AG09309 (cell line): ENCODE measurements around the gene PRICKLE3.
"Not testable (repeated sequence)": the region's sequence is repeated elsewhere in the genome, so short reads cannot be mapped to it uniquely, and the experiment has no call there.

Experiments used
- DNase-seq: peaks from one replicate; pipeline ENCODE4 v3.0.0-alpha.2; 2010; ENCODE audit warnings: low read depth
- H3K4me3 ChIP-seq: 2 replicates; pipeline ENCODE4 v1.5.1; 2011; ENCODE audit warnings: mild to moderate bottlenecking, low read depth, low read length, moderate library complexity; ENCODE audit not compliant: control insufficient read depth
- TF ChIP-seq, protein P1 (sequence below): IDR thresholded peaks from 2 replicates; pipeline ENCODE4 v1.5.1; 2011; ENCODE audit warnings: mild to moderate bottlenecking, low read depth, low read length, inconsistent platforms; ENCODE audit not compliant: insufficient read depth, control insufficient read depth; ENCODE audit errors: missing control alignments

PRICKLE3 gene

DNA sequence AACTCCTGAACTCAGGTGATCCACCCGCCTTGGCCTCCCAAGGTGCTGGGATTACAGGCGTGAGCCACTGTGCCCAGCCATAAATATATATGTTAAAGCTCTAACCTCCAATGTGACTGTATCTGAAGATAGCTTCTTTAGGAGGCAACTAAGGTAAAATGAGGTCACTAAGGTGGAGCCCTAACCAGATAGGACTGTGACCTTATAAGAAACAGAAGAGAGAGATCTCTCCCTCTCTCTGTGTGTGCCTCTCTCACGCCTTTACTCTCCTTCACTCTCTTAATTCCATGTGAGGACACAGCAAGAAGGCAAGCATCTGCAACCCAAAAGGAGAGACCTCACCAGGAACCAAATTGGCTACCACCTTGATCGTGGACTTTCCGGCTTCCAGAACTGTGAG is 24.5 kb downstream of the PRICKLE3 start:
- H3K4me3 ChIP-seq: no peak overlapping the region
- TF ChIP-seq, protein P1, sequence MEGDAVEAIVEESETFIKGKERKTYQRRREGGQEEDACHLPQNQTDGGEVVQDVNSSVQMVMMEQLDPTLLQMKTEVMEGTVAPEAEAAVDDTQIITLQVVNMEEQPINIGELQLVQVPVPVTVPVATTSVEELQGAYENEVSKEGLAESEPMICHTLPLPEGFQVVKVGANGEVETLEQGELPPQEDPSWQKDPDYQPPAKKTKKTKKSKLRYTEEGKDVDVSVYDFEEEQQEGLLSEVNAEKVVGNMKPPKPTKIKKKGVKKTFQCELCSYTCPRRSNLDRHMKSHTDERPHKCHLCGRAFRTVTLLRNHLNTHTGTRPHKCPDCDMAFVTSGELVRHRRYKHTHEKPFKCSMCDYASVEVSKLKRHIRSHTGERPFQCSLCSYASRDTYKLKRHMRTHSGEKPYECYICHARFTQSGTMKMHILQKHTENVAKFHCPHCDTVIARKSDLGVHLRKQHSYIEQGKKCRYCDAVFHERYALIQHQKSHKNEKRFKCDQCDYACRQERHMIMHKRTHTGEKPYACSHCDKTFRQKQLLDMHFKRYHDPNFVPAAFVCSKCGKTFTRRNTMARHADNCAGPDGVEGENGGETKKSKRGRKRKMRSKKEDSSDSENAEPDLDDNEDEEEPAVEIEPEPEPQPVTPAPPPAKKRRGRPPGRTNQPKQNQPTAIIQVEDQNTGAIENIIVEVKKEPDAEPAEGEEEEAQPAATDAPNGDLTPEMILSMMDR: no peak
- no peak for DNase-seq

DNA sequence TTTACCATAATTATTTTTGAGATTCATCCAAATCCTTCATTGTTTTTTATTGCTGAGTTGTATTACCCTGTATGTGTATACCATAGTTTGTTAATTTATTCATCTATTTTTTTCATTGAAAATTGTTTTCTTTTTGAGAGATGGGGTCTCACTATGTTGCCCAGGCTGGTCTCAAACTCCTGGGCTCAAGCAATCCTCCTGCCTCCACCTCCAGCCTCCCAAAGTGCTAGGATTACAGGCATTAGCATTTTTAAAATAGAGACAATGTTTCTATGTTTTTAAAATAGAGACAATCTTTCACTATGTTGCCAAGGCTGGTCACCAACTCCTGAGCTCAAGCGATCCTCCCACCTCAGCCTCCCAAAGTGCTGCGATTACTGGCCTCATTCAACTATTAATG is 25.3 kb downstream of the PRICKLE3 start:
- DNase-seq: no peak
- no peak overlapping the region for H3K4me3 ChIP-seq
- TF ChIP-seq, protein P1: no peak

DNA sequence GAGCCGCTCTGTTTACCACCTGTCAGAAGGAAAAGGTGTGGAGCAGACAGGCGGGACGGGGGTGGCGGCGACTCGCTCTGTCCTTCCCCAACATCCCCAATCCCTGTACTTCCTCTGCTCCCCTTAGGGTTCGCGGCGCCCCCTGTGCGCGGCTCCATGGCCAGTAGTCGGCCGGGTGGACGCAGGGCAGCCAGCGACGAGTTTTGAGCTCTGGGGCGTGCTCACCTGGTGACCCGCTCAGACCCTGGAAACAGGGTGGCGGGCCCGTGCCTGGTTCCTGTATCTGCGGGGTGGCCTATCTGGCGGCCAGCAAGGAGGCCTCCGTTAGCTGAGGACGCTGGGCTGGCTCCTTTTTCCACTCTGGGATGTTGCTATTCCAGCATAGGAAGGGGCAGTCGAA is 29.0 kb downstream of the PRICKLE3 start:
- TF ChIP-seq, protein P1: no peak
- DNase-seq: no peak
- H3K4me3 ChIP-seq: no peak overlapping the region

DNA sequence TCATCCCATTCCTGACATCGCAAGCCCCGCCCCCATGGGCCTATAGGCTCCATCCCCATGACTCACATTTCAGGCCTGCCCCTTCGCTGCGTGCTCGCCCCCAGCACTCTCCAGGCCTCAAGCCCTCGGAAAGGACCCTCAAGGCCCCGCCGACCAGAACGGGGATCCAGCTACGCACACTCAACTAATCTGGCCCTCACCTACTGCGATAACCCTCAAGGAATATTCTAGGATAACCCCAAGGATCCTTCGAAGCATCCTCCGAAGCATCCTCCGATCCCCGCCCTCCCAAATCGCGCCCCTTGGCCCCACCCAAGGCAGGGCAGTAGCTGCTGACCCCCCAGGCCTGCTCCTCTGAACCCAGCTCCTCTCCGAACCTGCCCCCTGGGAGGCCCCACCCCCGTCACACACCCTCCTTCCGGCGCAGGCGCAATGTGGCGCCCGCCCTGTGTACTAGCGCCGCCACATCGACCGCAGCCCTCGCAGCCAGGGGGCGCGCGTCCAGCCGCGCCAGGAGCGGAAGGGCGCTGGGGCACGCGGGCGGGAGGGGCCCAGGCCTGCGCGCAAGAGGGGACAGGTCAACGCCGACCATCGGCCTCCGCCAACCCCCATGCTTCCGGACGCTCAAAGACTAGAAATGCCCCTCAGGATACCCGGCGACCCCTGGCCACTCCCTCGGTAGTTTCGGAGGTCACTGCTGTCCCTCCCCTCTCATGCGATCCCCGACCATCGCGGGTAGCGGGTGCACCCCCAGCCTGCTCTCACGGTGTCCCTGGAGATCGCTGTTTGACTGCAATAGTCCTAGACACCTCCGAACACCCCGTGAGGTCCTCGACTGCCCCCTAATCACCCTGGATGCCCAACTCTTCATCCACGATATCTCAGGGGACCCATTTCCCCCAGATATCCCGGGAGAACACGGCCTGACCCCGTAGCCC is 30.0 kb downstream of the PRICKLE3 start:
- TF ChIP-seq, protein P1: peak; percentile 54
- DNase-seq: no peak
- H3K4me3 ChIP-seq: peak overlapping the region; percentile 47

DNA sequence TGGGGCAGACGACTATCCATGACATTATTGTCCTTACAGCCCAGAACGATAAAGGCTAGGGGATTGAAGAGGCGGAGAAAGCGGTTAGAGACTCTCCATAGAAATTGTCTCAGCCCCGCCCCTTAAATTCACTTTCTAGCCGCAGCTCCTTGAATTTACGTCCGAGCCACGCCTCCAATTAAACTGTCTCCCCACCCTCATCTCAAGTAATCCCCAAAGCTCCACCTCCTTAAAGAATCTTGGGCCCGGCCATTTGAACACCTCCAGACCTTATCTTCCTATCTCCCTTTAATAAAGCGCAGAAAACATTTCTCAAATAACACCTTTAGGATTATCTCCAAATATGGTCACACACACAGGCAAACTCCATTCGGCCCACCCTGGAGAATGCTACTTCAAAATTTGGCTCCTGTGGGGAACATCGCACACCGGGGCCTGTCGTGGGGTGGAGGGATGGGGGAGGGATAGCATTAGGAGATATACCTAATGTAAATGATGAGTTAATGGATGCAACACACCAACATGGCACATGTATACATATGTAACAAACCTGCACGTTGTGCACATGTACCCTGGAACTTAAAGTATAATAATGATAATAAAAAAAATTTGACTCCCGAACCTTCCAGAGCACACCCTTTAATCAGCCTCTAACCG is 30.8 kb downstream of the PRICKLE3 start:
- no peak for DNase-seq
- TF ChIP-seq, protein P1: no peak
- peak overlapping the region; percentile 47 for H3K4me3 ChIP-seq

DNA sequence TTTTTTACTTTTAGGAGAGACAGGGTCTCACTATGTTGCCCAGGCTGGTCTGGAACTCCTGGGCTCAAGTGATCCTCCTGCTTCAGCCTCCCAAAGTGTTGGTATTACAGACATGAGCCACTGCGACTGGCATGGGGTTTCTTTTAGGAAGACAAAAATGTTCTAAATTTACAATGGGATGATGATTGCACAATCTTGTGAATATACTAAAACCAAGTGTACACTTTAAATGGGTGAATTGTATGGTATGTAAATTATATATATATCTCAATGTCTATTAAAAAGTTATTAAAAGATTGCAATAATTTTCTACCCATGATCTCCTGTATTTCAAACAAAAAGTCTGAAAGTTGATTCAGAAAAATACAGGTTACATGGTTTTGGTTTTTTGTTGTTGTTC is 32.7 kb downstream of the PRICKLE3 start:
- DNase-seq: no peak
- TF ChIP-seq, protein P1: no peak
- no peak overlapping the region for H3K4me3 ChIP-seq

DNA sequence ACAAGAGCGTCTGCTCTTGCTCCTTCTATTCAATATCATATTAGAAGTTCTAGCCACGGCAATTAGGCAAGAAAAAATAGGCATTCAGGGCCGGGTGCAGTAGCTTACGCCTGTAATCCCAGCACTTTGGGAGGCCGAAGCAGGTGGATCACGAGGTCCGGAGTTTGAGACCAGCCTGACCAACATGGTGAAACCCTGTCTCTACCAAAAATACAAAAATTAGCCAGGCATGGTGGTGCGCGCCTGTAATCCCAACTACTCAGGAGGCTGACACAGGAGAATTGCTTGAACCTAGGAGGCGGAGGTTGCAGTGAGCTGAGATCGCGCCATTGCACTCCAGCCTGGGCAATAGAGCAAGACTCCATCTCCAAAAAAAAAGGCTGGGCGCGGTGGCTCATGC is 36.9 kb downstream of the PRICKLE3 start:
- H3K4me3 ChIP-seq, DNase-seq: not testable (repeated sequence)

DNA sequence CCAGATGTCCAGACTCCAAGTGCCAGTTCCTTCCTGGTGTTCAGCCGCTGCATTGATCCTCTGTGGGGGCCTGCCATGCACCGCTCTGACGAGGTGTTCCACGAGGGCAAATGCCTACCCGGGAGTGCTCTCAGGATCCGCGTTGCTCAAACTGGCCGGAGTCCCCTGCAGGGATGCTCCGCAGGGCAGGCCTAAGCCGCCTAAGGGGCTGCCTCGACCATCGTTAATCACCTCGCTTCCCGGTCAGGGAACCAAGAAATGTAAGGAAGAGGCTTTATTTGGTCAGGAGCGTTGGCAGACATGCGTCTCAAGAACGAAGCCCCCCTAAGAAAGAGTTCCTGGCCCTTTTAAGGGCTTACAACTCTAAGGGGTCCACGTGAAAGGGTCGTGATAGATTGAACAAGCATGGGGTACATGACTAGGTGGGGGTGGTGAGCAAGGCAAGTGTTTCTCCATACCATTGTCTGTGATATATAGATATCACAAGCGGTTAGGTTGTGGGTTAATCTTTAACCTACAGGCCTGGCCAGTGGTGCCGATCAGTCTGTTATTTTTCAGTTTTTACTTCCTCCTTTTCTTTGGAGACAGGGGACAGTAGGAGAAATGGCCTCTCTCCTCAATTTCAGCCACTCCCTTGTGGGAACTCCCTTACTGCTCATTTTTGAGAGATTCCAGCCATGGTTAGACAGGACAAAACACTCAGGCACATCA is 37.6 kb downstream of the PRICKLE3 start:
- not testable (repeated sequence) for H3K4me3 ChIP-seq, DNase-seq
